AG09319 (cell line): ENCODE results near the gene UBXN10.

Experiments
- DNase-seq: peaks from one replicate; pipeline ENCODE4 v3.0.0-alpha.2; 2010; ENCODE audit warnings: low read depth; ENCODE audit errors: extremely low read depth
- CTCF ChIP-seq: IDR thresholded peaks from 2 replicates; pipeline ENCODE4 v1.5.1; 2011; ENCODE audit warnings: low read depth, mild to moderate bottlenecking, inconsistent platforms, low read length, moderate library complexity

UBXN10 gene

GRCh38 chr1:20195462-20195780 is 9.5 kb downstream of the UBXN10 start:
- DNase-seq, result no peak
- no peak for TF ChIP-seq CTCF

GRCh38 chr1:20197329-20197791 is 11.5 kb downstream of the UBXN10 start:
- no peak for DNase-seq
- no peak for TF ChIP-seq CTCF

- no peak for DNase-seq
- TF ChIP-seq CTCF, result no peak
These were observed 12.4 kb downstream of the UBXN10 start for GRCh38 chr1:20198296-20198695.

GRCh38 chr1:20198918-20199317 is 13.0 kb downstream of the UBXN10 start:
- no peak for TF ChIP-seq CTCF
- no peak for DNase-seq

GRCh38 chr1:20199403-20199802 is 13.5 kb downstream of the UBXN10 start:
- no peak for TF ChIP-seq CTCF
- DNase-seq, result no peak

GRCh38 chr1:20199840-20200239 is 13.9 kb downstream of the UBXN10 start:
- no peak for DNase-seq
- no peak for TF ChIP-seq CTCF

- no peak for DNase-seq
- TF ChIP-seq CTCF, result no peak
These were observed 15.1 kb downstream of the UBXN10 start for GRCh38 chr1:20200966-20201365.
